Mucosa of rectum (tissue), 2 donors: ENCODE measurements around the gene HSP90AB1.

ENCODE experiments used
- H3K27ac ChIP-seq, 2 donors: one replicate each; pipeline ENCODE4 v1.7.0; 2013; ENCODE audit warnings: inconsistent platforms in 2 of 2, low read depth in 2 of 2, low read length in 2 of 2
- H3K27me3 ChIP-seq, 2 donors: one replicate each; pipeline ENCODE4 v1.7.0; 2013; ENCODE audit warnings: low read length in 2 of 2; ENCODE audit not compliant: control insufficient read depth in 2 of 2, insufficient read depth in 2 of 2
- H3K36me3 ChIP-seq, 2 donors: one replicate each; pipeline ENCODE4 v1.7.0; 2013; ENCODE audit warnings: low read length in 2 of 2; ENCODE audit not compliant: control insufficient read depth in 2 of 2, insufficient read depth in 2 of 2
- H3K4me1 ChIP-seq, 2 donors: one replicate each; pipeline ENCODE4 v1.7.0; 2013; ENCODE audit warnings: low read length in 2 of 2, mild to moderate bottlenecking in 1 of 2; ENCODE audit not compliant: control insufficient read depth in 2 of 2, insufficient read depth in 2 of 2
- H3K4me3 ChIP-seq, 2 donors: one replicate each; pipeline ENCODE4 v1.7.0; 2013; ENCODE audit warnings: low read length in 2 of 2
- H3K9ac ChIP-seq, 2 donors: one replicate each; pipeline ENCODE4 v1.7.0; 2013; ENCODE audit warnings: low read length in 2 of 2, low read depth in 1 of 2, mild to moderate bottlenecking in 1 of 2
- H3K9me3 ChIP-seq, 2 donors: one replicate each; pipeline ENCODE4 v1.7.0; 2013; ENCODE audit warnings: low read length in 2 of 2; ENCODE audit not compliant: control insufficient read depth in 2 of 2
- donor health status: healthy.
- donor health status: Normal muscosa, but diverticular disease.

HSP90AB1 gene

DNA sequence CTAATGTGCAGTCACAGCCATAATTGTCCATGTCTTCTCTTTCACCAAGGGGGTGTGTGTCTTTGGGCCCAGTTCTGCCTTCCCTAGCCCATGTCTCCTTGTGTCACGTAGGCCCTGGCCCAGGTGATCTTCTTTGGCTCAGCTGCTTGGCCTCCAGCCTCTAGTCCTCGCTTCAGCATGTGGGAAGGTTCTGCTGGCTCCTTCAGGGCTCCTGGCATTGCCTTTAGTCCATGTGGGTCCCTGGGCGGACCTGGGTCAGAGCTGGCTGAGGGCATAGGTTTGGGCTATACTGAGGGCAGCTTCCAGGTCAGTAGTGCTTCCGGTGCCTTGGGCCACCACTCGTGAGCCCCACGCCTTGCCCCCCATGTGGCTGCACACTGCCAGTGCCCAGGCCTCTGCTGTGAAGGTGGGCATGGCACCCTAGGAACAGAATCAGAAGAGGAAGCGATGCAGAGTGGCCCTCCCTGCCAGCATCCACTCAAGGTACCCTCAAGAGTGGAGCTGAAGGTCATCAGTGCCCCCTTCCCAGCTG is 53.5 kb downstream of the HSP90AB1 start:
- H3K4me1 ChIP-seq = peaks cover 5 to 8% of the 10 kb centered on the region in 2 donors
- peaks cover 16 to 25% of the 10 kb centered on the region in 2 donors for H3K27me3 ChIP-seq
- H3K9ac ChIP-seq = no peak overlapping the region
- H3K4me3 ChIP-seq = no peak overlapping the region
- no peaks in the 10 kb centered on the region for H3K9me3 ChIP-seq
- H3K36me3 ChIP-seq = peaks cover 45 to 47% of the 10 kb centered on the region in 2 donors
- H3K27ac ChIP-seq = no peak overlapping the region

DNA sequence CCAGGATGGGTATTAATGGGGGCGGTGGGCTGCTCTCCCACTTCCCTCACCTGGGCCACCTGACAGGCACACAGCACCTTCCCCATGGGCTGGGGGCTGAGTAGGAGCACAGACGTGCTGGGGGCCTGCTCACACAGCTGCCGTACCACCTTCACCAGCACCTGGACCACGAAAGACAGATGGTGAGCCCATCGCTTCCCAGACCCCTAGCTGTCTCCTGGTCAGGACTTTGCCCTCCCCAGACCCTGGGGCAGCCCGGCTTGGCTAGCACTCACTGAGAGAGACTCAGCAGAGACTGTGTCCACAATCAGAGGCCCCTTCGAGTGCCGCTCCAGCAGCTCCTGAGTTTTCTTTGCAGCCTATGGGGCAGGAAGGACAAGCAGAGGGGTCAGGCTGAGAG is 54.2 kb downstream of the HSP90AB1 start:
- no peaks in the 10 kb centered on the region for H3K9me3 ChIP-seq
- H3K36me3 ChIP-seq = peaks cover 51 to 54% of the 10 kb centered on the region in 2 donors
- H3K4me1 ChIP-seq = peaks cover 5 to 8% of the 10 kb centered on the region in 2 donors
- H3K27me3 ChIP-seq = peaks cover 16 to 18% of the 10 kb centered on the region in 2 donors
- no peak overlapping the region for H3K27ac ChIP-seq
- no peak overlapping the region for H3K4me3 ChIP-seq
- H3K9ac ChIP-seq = no peak overlapping the region

DNA sequence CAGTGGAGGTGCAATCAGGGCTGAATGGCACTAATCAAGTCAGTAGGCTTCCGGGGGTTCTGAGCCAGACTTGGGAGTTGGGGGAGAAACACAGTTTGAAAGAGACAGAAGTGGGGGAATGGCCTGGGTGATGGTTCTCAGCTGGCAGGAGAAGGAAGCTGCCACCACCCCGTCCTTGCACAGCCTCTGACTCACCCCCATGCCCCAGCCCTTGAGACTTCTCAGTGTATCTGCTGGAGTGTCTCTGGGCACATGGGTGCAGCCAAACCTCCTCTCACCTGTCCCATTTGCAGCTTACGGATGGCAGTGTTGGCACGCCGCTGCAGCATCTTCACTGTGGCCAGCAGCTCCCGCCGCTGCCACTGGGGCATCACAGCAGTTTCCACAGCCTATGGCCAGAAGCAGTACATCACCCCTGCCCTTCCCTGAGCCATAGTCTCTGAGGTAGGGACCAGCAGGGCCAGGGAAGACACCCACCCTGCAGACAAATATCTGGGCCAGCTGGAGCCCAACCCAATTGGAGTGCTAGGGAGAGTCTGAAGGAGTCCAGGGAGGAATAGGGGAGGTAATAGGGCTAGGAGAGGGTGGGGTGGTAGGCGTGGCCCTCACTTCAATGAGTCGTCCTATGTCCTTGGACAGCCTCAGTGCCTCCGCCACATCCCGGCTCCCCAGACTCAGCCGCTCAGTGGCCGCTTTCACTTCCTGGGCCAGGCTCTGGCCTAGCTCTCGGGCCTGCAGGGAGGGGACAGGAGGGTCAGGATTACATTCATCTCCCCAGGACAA is 55.1 kb downstream of the HSP90AB1 start:
- H3K4me1 ChIP-seq = peaks cover 5 to 7% of the 10 kb centered on the region in 2 donors
- H3K27ac ChIP-seq = no peak overlapping the region
- H3K36me3 ChIP-seq = peaks cover 57 to 63% of the 10 kb centered on the region in 2 donors
- H3K9me3 ChIP-seq = no peaks in the 10 kb centered on the region
- peaks cover 8 to 10% of the 10 kb centered on the region in 2 donors for H3K27me3 ChIP-seq
- no peak overlapping the region for H3K9ac ChIP-seq
- H3K4me3 ChIP-seq = no peak overlapping the region

DNA sequence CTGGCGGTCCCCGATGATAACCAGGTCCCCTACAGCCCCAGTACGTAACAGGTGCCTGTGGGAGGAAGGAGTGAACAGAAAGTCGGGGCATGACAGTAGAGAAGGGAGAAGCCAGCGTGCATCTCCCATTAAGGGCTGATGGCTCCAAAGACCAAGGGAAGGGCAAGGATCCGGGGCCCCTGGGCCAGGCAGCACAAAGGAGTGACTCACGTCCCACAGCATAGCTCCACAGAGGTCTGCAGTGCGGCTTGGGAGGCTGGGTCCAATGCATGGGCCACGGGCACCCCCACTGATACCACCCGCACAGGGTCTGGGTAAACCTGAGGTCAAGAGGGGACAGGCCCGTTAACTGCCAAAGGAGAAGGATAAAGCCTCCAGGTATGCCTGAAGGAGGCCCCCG is 56.0 kb downstream of the HSP90AB1 start:
- Histone ChIP-seq H3K4me3 (no peak overlapping the region), H3K9ac (no peak overlapping the region), H3K27ac (no peak overlapping the region), H3K9me3 (no peaks in the 10 kb centered on the region), H3K4me1 (peaks cover 0 to 2% of the 10 kb centered on the region in 2 donors), H3K27me3 (peaks cover 3 to 6% of the 10 kb centered on the region in 2 donors), H3K36me3 (peaks cover 64 to 67% of the 10 kb centered on the region in 2 donors)
